Measurements from ENCODE around the gene SRM. TPM values are rescaled to one million over a fixed set of nuclear protein-coding genes. Genes with fewer than 3 reads are reported as not detected.

The SRM gene
- polyA plus RNA-seq, 1 experiment: 75.2 TPM

DNA sequence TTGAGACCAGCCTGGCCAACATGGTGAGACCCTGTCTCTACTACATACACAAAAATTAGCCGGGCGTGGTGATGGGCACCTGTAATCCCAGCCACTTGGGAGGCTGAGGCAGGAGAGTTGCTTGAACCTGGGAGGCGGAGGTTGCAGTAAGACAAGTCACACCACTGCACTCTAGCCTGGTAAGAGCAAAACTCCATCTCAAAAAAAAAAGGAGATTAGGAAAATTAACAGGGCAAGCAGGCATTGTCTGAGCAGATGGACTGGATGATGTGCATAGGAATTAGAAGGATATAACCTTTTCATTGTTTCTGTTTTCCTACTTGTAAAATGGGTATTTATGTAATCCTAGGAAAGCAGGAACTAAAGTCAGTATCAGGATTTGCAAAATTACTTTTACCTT lies 31.8 kb downstream of the SRM start:
- CTCF ChIA-PET: no interaction called here
- TF ChIP-seq, protein P1, sequence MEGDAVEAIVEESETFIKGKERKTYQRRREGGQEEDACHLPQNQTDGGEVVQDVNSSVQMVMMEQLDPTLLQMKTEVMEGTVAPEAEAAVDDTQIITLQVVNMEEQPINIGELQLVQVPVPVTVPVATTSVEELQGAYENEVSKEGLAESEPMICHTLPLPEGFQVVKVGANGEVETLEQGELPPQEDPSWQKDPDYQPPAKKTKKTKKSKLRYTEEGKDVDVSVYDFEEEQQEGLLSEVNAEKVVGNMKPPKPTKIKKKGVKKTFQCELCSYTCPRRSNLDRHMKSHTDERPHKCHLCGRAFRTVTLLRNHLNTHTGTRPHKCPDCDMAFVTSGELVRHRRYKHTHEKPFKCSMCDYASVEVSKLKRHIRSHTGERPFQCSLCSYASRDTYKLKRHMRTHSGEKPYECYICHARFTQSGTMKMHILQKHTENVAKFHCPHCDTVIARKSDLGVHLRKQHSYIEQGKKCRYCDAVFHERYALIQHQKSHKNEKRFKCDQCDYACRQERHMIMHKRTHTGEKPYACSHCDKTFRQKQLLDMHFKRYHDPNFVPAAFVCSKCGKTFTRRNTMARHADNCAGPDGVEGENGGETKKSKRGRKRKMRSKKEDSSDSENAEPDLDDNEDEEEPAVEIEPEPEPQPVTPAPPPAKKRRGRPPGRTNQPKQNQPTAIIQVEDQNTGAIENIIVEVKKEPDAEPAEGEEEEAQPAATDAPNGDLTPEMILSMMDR (IDR thresholded peaks at IDR 0.05; ENCODE audit: insufficient read depth, low read depth, low read length): no peak
- no peak for DNase-seq (ENCODE audit: low read depth)
- Histone ChIP-seq H3K36me3 (ENCODE audit: control insufficient read depth, insufficient read depth, low read length) (peaks cover 3% of the 10 kb centered on the region; the same call in 1 of the 2 replicates), H3K4me3 (ENCODE audit: low read depth, low read length) (no peak overlapping the region), H3K27me3 (ENCODE audit: control insufficient read depth, insufficient read depth, low read length) (no peaks in the 10 kb centered on the region)
- POLR2A ChIA-PET: no interaction called here

DNA sequence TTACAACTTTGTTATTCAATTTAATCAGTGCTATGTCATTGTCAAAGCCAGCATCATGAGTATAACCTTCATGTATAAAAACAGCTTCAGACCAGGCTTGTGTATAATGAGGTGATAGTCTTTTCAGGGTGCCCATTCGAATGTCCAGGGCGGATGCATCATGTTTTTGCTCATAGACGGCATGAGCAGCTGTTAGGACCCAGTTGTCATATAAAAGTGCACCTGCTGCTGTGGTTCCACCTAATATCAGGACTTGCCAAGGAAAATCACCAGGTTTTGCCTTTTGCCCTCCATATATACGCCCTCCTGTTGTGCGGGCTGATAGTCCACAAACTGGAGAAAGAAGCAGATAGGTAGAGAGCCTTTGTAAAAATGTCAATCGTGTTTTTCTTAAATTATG lies 32.5 kb downstream of the SRM start:
- Histone ChIP-seq H3K27me3 (ENCODE audit: control insufficient read depth, insufficient read depth, low read length) (no peaks in the 10 kb centered on the region), H3K4me3 (ENCODE audit: low read depth, low read length) (no peak overlapping the region), H3K36me3 (ENCODE audit: control insufficient read depth, insufficient read depth, low read length) (peaks cover 3% of the 10 kb centered on the region)
- TF ChIP-seq, protein P1 (IDR thresholded peaks at IDR 0.05; ENCODE audit: insufficient read depth, low read depth, low read length): no peak
- CTCF ChIA-PET: interaction anchor here (0.6 to 1.4 kb wide), 2 partner anchors 10 to 618 kb away, joined by 3 to 11 read pairs; no protein-coding TSS in a partner anchor
- POLR2A ChIA-PET: no interaction called here
- no peak for DNase-seq (ENCODE audit: low read depth)

DNA sequence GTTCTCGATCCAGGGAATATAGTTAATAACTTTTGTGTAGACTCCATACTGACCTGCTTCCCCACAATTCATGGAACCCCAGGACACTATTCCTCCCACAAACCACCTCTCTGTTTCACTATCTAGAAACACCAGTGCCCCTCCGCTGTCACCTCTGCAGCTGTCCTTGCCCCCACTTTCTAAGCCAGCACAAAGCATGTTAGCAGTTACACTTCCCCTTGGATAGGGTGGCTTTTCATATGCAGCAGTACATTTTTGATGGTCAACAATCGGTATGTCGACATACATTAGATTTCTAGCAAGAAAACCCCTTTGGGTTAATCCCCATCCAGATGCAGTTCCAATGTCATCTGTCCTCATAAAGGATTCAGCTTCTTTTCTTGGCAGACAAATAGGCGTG lies 32.9 kb downstream of the SRM start:
- TF ChIP-seq, protein P1 (IDR thresholded peaks at IDR 0.05; ENCODE audit: insufficient read depth, low read depth, low read length): no peak
- ChIA-PET POLR2A (no interaction called here), CTCF (interaction anchor here (1.4 kb wide), 1 partner anchor 11 kb away, joined by 11 read pairs; no protein-coding TSS in a partner anchor)
- H3K4me3 ChIP-seq (ENCODE audit: low read depth, low read length): no peak overlapping the region
- H3K27me3 ChIP-seq (ENCODE audit: control insufficient read depth, insufficient read depth, low read length): no peaks in the 10 kb centered on the region
- H3K36me3 ChIP-seq (ENCODE audit: control insufficient read depth, insufficient read depth, low read length): peaks cover 5% of the 10 kb centered on the region
- no peak for DNase-seq (ENCODE audit: low read depth)

DNA sequence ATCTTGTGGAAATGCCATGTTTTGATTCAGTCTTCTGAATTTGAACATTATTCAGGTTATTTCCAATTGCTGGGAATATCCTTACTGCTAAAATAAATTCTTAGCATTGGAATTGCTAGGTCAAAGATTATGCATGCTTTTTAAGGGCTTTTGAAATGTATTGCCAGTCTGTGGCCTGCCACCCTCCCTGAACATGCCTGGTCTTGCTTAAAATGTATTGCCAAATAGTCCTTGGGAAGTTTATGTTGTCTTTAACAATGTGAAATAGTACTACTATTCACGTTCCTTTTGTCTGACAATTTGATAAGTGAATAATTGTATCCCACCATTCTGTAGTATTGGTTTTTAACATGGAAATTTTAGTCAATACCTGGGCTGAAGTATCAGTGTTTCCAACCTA lies 33.8 kb downstream of the SRM start:
- TF ChIP-seq, protein P1 (IDR thresholded peaks at IDR 0.05; ENCODE audit: insufficient read depth, low read depth, low read length): no peak
- no peak for DNase-seq (ENCODE audit: low read depth)
- H3K27me3 ChIP-seq (ENCODE audit: control insufficient read depth, insufficient read depth, low read length): no peaks in the 10 kb centered on the region
- H3K36me3 ChIP-seq (ENCODE audit: control insufficient read depth, insufficient read depth, low read length): peaks cover 9% of the 10 kb centered on the region
- CTCF ChIA-PET: interaction anchor here (1.7 kb wide), 1 partner anchor 12 kb away, joined by 5 read pairs; no protein-coding TSS in a partner anchor
- POLR2A ChIA-PET: no interaction called here
- no peak overlapping the region for H3K4me3 ChIP-seq (ENCODE audit: low read depth, low read length)

DNA sequence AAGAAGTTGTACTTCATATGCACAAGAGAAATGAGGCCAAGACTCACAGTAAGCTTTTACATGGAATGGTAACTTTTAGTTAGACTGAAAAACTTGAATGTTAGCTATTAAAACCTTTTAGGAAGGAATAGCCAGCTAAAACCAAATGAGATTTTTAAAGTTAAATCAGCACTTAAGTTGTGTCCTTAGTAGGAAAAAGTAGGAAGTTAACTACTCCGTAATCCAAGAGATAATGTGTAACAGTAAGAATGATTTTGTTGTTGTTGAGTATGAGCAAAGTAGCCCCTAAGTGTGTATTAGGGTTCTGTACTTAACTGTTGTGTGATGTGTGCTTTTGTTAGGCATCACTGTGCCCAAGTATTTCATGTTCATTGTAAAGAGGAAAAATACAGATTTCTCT lies 34.2 kb downstream of the SRM start:
- Histone ChIP-seq H3K27me3 (ENCODE audit: control insufficient read depth, insufficient read depth, low read length) (no peaks in the 10 kb centered on the region), H3K36me3 (ENCODE audit: control insufficient read depth, insufficient read depth, low read length) (peaks cover 9% of the 10 kb centered on the region), H3K4me3 (ENCODE audit: low read depth, low read length) (no peak overlapping the region)
- ChIA-PET POLR2A (no interaction called here), CTCF (interaction anchor here (1.7 kb wide), 1 partner anchor 12 kb away, joined by 5 read pairs; no protein-coding TSS in a partner anchor)
- DNase-seq (ENCODE audit: low read depth): no peak
- TF ChIP-seq, protein P1 (IDR thresholded peaks at IDR 0.05; ENCODE audit: insufficient read depth, low read depth, low read length): no peak

Data from BJ (cell line).